ENCODE measurements around the gene FAM221B.
A peak's percentile ranks its signal among the peaks of the same experiment; 100 is the strongest.

Gene FAM221B

GRCh38 chr9:35835766-35836165, 7.2 kb upstream of the FAM221B start:
- peak overlapping the region; percentile 0; the same call in 1 of the 2 replicates for H3K4me2 ChIP-seq
- peaks cover 32% of the 10 kb centered on the region for H3K4me1 ChIP-seq (ENCODE audit: low read depth, poor library complexity, severe bottlenecking)
- TF ChIP-seq CTCF (conservative IDR thresholded peaks at IDR 0.05; ENCODE audit: low read depth, low read length) = no peak
- no peak overlapping the region for H3K4me3 ChIP-seq (IDR thresholded peaks at IDR 0.05; ENCODE audit: insufficient read depth, low read depth, low read length)
- H2AFZ ChIP-seq (ENCODE audit: low read depth) = no peak overlapping the region
- H3K27me3 ChIP-seq (ENCODE audit: insufficient read depth, low read depth) = no peaks in the 10 kb centered on the region
- no peak overlapping the region for H3K9ac ChIP-seq
- H3K79me2 ChIP-seq (ENCODE audit: insufficient read depth, low read depth) = no peaks in the 10 kb centered on the region
- no peak overlapping the region for H3K27ac ChIP-seq
- H4K20me1 ChIP-seq (ENCODE audit: insufficient read depth) = no peaks in the 10 kb centered on the region
- H3K36me3 ChIP-seq (ENCODE audit: insufficient read depth) = no peaks in the 10 kb centered on the region

GRCh38 chr9:35835216-35835632, 6.7 kb upstream of the FAM221B start:
- H3K27ac ChIP-seq = no peak overlapping the region
- peak; percentile 26; the same call in 1 of the 2 replicates for TF ChIP-seq CTCF (conservative IDR thresholded peaks at IDR 0.05; ENCODE audit: low read depth, low read length)
- H3K4me2 ChIP-seq = peak overlapping the region; percentile 98; the same call in 1 of the 2 replicates
- no peaks in the 10 kb centered on the region for H3K27me3 ChIP-seq (ENCODE audit: insufficient read depth, low read depth)
- H3K9ac ChIP-seq = no peak overlapping the region
- H2AFZ ChIP-seq (ENCODE audit: low read depth) = no peak overlapping the region
- H3K36me3 ChIP-seq (ENCODE audit: insufficient read depth) = no peaks in the 10 kb centered on the region
- H3K79me2 ChIP-seq (ENCODE audit: insufficient read depth, low read depth) = no peaks in the 10 kb centered on the region
- H3K4me3 ChIP-seq (IDR thresholded peaks at IDR 0.05; ENCODE audit: insufficient read depth, low read depth, low read length) = no peak overlapping the region
- no peaks in the 10 kb centered on the region for H4K20me1 ChIP-seq (ENCODE audit: insufficient read depth)
- H3K4me1 ChIP-seq (ENCODE audit: low read depth, poor library complexity, severe bottlenecking) = peaks cover 34% of the 10 kb centered on the region

GRCh38 chr9:35834260-35835215, 6.0 kb upstream of the FAM221B start:
- Histone ChIP-seq H2AFZ (ENCODE audit: low read depth) (peak overlapping the region; percentile 75), H3K27ac (peak overlapping the region; percentile 63)

GRCh38 chr9:35832814-35833213, 4.3 kb upstream of the FAM221B start:
- no peak for TF ChIP-seq CTCF (conservative IDR thresholded peaks at IDR 0.05; ENCODE audit: low read depth, low read length)
- H3K4me2 ChIP-seq = no peak overlapping the region
- H3K4me3 ChIP-seq (IDR thresholded peaks at IDR 0.05; ENCODE audit: insufficient read depth, low read depth, low read length) = no peak overlapping the region
- H3K27me3 ChIP-seq (ENCODE audit: insufficient read depth, low read depth) = no peaks in the 10 kb centered on the region
- H2AFZ ChIP-seq (ENCODE audit: low read depth) = no peak overlapping the region
- H4K20me1 ChIP-seq (ENCODE audit: insufficient read depth) = no peaks in the 10 kb centered on the region
- no peaks in the 10 kb centered on the region for H3K36me3 ChIP-seq (ENCODE audit: insufficient read depth)
- H3K4me1 ChIP-seq (ENCODE audit: low read depth, poor library complexity, severe bottlenecking) = peaks cover 44% of the 10 kb centered on the region
- H3K79me2 ChIP-seq (ENCODE audit: insufficient read depth, low read depth) = no peaks in the 10 kb centered on the region
- no peak overlapping the region for H3K27ac ChIP-seq
- no peak overlapping the region for H3K9ac ChIP-seq

More at GRCh38 chr9:35834260-35835215, 6.0 kb upstream of the FAM221B start:
- Histone ChIP-seq H3K36me3 (ENCODE audit: insufficient read depth) (no peaks in the 10 kb centered on the region), H3K4me1 (ENCODE audit: low read depth, poor library complexity, severe bottlenecking) (peaks cover 40% of the 10 kb centered on the region), H3K4me2 (peak overlapping the region; percentile 98), H4K20me1 (ENCODE audit: insufficient read depth) (no peaks in the 10 kb centered on the region), H3K9ac (peak overlapping the region; percentile 23; the same call in 1 of the 2 replicates), H3K79me2 (ENCODE audit: insufficient read depth, low read depth) (no peaks in the 10 kb centered on the region), H3K4me3 (IDR thresholded peaks at IDR 0.05; ENCODE audit: insufficient read depth, low read depth, low read length) (no peak overlapping the region), H3K27me3 (ENCODE audit: insufficient read depth, low read depth) (no peaks in the 10 kb centered on the region)
- no peak for TF ChIP-seq CTCF (conservative IDR thresholded peaks at IDR 0.05; ENCODE audit: low read depth, low read length)
